IPS-15b (cell line): Measurements from ENCODE around the gene TMEM87B.

ENCODE experiments used
- H3K27me3 ChIP-seq: one replicate; pipeline ENCODE4 v1.6.1; 2013; ENCODE audit warnings: low read length; ENCODE audit not compliant: control insufficient read depth, insufficient read depth
- H3K36me3 ChIP-seq: one replicate; pipeline ENCODE4 v1.6.1; 2013; ENCODE audit warnings: low read length; ENCODE audit not compliant: control insufficient read depth, insufficient read depth
- H3K4me1 ChIP-seq: one replicate; pipeline ENCODE4 v1.6.1; 2013; ENCODE audit warnings: mild to moderate bottlenecking, low read length; ENCODE audit not compliant: control insufficient read depth, insufficient read depth
- H3K4me3 ChIP-seq: one replicate; pipeline ENCODE4 v1.5.1; 2013; ENCODE audit warnings: low read depth, low read length
- H3K9ac ChIP-seq: one replicate; pipeline ENCODE4 v1.6.1; 2013; ENCODE audit warnings: low read depth, mild to moderate bottlenecking, low read length
- H3K9me3 ChIP-seq: one replicate; pipeline ENCODE4 v1.6.1; 2013; ENCODE audit warnings: mild to moderate bottlenecking, low read length; ENCODE audit not compliant: control insufficient read depth, insufficient read depth

The TMEM87B gene

GRCh38 chr2:112021781-112022231 lies 33.3 kb upstream of the TMEM87B start:
- no peaks in the 10 kb centered on the region for H3K9me3 ChIP-seq
- H3K9ac ChIP-seq: no peak overlapping the region
- H3K27me3 ChIP-seq: no peaks in the 10 kb centered on the region
- H3K4me1 ChIP-seq: no peaks in the 10 kb centered on the region
- H3K4me3 ChIP-seq: no peak overlapping the region
- peaks cover 3% of the 10 kb centered on the region for H3K36me3 ChIP-seq

DNA sequence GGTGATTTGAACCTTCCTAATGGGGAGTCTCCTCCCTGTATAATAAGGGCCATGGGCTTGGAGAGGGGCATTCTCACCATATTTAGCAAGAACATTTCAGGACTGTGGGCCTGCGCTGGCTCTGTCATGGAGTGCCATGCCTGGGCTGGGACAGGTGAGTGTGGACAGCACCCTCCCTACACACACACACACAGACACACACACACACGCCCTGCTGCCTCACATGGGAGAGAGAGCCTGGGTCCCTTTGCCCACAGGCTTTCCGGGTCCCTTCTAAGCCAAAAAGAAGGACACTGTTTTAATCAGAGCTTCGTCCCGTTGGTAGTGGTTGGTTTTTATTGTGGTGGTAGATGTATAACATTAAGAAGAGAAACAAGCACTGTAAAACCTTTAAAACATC lies 31.4 kb upstream of the TMEM87B start:
- no peaks in the 10 kb centered on the region for H3K27me3 ChIP-seq
- no peak overlapping the region for H3K9ac ChIP-seq
- H3K4me1 ChIP-seq: no peaks in the 10 kb centered on the region
- peaks cover 3% of the 10 kb centered on the region for H3K36me3 ChIP-seq
- H3K9me3 ChIP-seq: no peaks in the 10 kb centered on the region
- H3K4me3 ChIP-seq: no peak overlapping the region

GRCh38 chr2:112024231-112024630 lies 30.8 kb upstream of the TMEM87B start:
- Histone ChIP-seq H3K4me1 (no peaks in the 10 kb centered on the region), H3K4me3 (no peak overlapping the region), H3K36me3 (peaks cover 3% of the 10 kb centered on the region), H3K9me3 (no peaks in the 10 kb centered on the region), H3K27me3 (no peaks in the 10 kb centered on the region), H3K9ac (no peak overlapping the region)

DNA sequence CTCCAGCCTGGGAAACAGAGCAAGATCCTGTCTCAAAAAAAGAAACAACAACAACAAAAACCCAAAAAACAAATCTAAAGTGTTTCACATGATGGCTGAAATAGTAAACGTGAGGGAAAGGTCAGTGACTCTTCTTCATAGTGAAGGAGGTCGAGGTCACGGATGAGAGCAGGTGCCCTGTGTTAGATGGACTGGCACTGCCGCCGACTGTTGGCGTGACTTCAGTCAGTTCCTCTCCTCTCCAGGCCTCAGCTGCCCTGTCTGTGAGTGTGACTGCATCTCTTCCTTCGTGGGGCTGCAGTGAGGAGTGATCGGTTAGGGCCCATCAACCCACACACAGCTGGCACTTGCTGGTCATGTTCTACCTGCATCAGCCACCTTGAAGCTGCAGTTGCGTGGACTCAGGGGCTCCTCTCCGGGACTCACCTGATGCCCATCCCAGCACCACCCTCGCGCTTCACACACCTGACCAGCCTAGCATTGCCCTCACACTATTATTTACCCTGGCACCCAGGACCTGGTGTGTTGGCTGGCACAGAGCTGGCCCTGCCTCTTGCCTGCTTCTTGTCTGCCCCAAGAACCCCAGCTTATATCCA lies 30.1 kb upstream of the TMEM87B start:
- Histone ChIP-seq H3K27me3 (no peaks in the 10 kb centered on the region), H3K9ac (no peak overlapping the region), H3K4me3 (no peak overlapping the region), H3K9me3 (no peaks in the 10 kb centered on the region), H3K4me1 (no peaks in the 10 kb centered on the region), H3K36me3 (peaks cover 3% of the 10 kb centered on the region)

- H3K27me3 ChIP-seq: no peaks in the 10 kb centered on the region
- H3K9me3 ChIP-seq: no peaks in the 10 kb centered on the region
- no peak overlapping the region for H3K9ac ChIP-seq
- peaks cover 3% of the 10 kb centered on the region for H3K36me3 ChIP-seq
- no peak overlapping the region for H3K4me3 ChIP-seq
- peaks cover 6% of the 10 kb centered on the region for H3K4me1 ChIP-seq
These were observed 28.6 kb upstream of the TMEM87B start for GRCh38 chr2:112026509-112026908.

DNA sequence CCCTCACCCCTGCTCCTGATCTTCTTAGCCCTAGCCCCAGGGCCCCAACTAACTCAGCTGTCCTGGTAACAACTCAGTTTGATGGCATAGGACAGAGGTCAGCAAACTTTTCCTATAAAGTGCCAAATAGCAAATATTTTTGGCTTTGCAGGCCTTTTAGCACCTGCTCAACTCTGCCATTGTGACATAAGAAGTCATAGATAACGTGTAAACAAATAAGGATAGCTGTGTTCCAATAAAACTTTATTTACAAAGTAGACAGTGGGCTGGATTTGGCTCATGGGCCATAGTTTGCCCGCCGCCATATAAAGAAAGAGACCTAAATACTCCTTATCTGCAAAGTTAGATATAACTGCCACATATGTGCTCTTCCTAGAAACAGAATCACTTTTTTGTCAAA lies 27.3 kb upstream of the TMEM87B start:
- Histone ChIP-seq H3K4me3 (no peak overlapping the region), H3K27me3 (no peaks in the 10 kb centered on the region), H3K36me3 (peaks cover 3% of the 10 kb centered on the region), H3K9ac (no peak overlapping the region), H3K9me3 (no peaks in the 10 kb centered on the region), H3K4me1 (peaks cover 6% of the 10 kb centered on the region)

- H3K4me3 ChIP-seq: no peak overlapping the region
- H3K9ac ChIP-seq: no peak overlapping the region
These were observed 25.9 kb upstream of the TMEM87B start for GRCh38 chr2:112029164-112029563.

GRCh38 chr2:112031473-112032223 lies 23.4 kb upstream of the TMEM87B start:
- Histone ChIP-seq H3K9ac (no peak overlapping the region), H3K36me3 (no peaks in the 10 kb centered on the region), H3K9me3 (no peaks in the 10 kb centered on the region), H3K4me3 (no peak overlapping the region), H3K4me1 (peaks cover 6% of the 10 kb centered on the region), H3K27me3 (no peaks in the 10 kb centered on the region)

More at GRCh38 chr2:112029164-112029563, 25.9 kb upstream of the TMEM87B start:
- H3K27me3 ChIP-seq: no peaks in the 10 kb centered on the region
- peaks cover 6% of the 10 kb centered on the region for H3K4me1 ChIP-seq
- no peaks in the 10 kb centered on the region for H3K9me3 ChIP-seq
- H3K36me3 ChIP-seq: peaks cover 3% of the 10 kb centered on the region

DNA sequence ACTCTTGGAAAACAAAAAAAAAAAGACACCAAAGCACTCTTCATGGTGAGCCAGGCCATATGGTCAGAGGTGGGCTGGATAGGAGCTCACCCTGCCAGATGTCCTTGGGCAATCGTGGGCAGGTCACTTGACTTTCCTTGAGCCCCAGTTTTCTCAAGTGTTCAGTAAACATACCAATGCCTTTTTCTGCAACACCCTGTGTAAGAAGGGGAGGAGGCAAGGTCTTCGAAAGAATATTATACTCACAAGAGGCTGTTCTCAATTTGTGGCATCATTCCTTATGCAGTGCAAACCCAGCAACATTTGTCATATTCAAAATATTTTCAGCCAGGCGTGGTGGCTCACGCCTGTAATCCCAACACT lies 22.9 kb upstream of the TMEM87B start:
- Histone ChIP-seq H3K9ac (no peak overlapping the region), H3K4me3 (no peak overlapping the region), H3K4me1 (peaks cover 6% of the 10 kb centered on the region)

GRCh38 chr2:112032689-112033465 lies 22.2 kb upstream of the TMEM87B start:
- Histone ChIP-seq H3K9me3 (no peaks in the 10 kb centered on the region), H3K27me3 (no peaks in the 10 kb centered on the region), H3K9ac (no peak overlapping the region), H3K4me1 (peaks cover 6% of the 10 kb centered on the region), H3K36me3 (no peaks in the 10 kb centered on the region), H3K4me3 (no peak overlapping the region)

More for the DNA sequence above, 22.9 kb upstream of the TMEM87B start:
- no peaks in the 10 kb centered on the region for H3K36me3 ChIP-seq
- H3K27me3 ChIP-seq: no peaks in the 10 kb centered on the region
- H3K9me3 ChIP-seq: no peaks in the 10 kb centered on the region

DNA sequence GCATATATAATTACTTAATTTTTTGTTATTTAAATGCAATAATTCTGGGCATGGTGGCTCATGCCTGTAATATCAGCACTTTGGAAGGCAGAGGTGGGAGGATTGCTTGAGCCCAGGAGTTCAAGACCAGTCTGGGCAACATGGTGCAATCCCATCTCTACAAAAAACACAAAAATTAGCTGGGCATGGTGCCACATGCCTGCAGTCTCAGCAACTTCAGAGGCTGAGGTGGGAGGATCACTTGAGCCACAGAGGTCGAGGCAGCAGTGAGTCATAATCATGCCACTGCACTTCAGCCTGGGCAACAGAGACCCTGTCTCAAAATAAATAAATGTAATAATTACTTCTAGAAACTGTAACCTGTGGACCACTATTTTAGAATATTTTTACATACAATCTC lies 21.5 kb upstream of the TMEM87B start:
- Histone ChIP-seq H3K9me3 (no peaks in the 10 kb centered on the region), H3K9ac (no peak overlapping the region), H3K27me3 (no peaks in the 10 kb centered on the region), H3K4me3 (no peak overlapping the region), H3K36me3 (no peaks in the 10 kb centered on the region), H3K4me1 (peaks cover 6% of the 10 kb centered on the region)
